NCI-H146 treated with DMSO at 0.1 percent for 48 hours (cell line): Measurements from ENCODE around the gene NKAP.
"Not testable (repeated sequence)": the region's sequence is repeated elsewhere in the genome, so short reads cannot be mapped to it uniquely, and the experiment has no call there.

Source experiments
- DNase-seq: peaks from one replicate; lab custom pipeline; 2025; ENCODE audit not compliant: unreplicated experiment; lab: John Stamatoyannopoulos, UW

Gene NKAP

DNA sequence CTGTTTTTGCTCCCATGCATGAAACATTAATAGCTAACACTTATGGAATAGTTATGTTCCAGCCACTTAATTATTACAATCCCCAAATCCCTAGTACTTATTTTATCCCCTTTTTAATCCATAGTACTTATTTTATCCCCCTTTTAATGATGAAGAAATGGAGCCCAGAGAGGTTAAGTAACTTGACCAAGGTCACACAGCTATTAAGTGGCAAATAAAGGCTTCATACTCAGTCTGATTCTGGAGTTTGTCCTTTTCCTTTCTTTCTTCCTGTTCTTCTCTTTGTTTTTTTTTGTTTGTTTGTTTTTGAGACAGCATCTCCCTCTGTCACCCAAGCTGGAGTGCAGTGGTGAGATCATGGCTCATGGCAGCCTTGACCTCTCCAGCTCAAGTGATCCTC, 2.2 kb downstream of the NKAP start:
- no peak for DNase-seq

DNA sequence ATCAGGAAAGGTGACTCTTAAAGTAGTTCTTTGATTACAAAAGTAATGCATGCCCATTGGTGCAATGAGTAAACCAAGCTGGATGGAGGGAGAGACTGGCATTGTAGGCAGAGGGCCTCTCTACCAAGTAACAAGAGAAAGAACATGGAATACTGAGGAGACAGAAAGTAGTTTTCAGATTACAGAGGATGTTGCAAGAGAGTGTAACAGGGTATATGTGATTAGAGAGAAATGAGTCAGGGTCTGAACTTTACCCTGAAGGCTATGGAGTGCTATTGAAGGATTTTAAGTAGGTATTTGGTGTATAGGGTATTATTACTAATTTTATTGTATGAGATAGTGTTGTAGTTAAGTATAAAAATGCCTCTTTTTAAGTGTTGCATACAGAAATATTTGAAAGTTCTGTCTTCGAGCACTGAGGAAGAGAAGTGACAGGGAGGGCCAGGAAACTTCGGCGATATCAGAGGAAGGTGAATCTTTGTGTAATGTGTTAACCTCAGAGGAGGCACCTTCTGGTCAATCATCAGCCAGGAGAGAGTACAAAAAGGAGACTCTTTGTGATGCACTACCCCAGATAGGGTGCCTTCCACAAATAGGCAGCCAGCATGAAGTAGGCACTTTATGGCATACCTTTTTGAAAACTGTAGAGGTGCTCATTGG, 8.2 kb downstream of the NKAP start:
- no peak for DNase-seq

DNA sequence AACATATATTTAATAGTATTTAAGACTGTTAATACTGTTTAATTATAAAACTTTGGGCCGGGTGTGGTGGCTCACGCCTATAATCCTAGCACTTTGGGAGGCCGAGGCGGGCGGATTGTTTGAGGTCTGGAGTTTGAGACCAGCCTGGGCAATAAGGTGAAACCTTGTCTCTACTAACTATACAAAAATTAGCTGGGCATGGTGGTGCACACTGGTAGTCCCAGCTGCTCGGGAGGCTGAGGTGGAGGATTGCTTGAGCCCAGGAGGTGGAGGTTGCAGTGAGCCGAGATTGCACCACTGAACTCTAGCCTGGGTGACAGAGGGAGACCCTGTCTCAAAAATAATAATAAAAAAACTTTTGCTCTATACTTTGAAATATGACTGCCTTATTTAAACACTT, 21.2 kb downstream of the NKAP start:
- DNase-seq: not testable (repeated sequence)

DNA sequence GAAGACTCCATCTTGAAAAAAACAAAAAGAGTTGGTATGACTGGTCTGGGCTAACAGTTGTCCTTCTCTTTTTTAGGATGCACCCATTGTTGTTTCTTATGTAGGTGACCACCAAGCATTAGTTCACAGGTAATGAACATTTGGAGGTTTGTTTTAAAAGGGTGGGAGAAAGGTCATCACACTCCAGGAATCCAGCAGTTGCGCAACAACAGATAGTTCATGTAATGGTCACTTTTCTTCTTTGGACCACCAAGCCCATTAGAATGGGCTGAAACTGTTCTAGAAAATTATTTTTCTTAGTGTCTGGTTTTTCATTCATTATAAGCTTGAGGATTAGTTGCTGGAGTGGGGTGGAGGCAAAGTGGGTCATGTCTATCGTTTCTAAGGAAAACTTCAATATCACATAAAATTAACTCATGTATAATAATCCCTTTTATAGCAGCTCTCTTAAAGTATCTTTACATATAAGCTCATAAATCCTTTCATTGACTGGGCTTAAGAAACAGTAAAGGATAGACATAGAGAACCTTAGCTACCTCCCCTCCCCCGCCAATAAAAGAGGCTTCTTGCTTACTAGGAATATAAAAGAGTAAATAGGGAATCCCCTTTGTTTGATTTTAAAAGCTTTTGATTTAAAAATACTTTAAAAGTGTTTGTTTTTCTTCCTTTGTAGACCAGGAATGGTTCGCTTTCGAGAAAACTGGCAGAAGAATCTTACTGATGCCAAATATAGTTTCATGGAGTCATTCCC, 23.5 kb downstream of the NKAP start:
- no peak for DNase-seq

DNA sequence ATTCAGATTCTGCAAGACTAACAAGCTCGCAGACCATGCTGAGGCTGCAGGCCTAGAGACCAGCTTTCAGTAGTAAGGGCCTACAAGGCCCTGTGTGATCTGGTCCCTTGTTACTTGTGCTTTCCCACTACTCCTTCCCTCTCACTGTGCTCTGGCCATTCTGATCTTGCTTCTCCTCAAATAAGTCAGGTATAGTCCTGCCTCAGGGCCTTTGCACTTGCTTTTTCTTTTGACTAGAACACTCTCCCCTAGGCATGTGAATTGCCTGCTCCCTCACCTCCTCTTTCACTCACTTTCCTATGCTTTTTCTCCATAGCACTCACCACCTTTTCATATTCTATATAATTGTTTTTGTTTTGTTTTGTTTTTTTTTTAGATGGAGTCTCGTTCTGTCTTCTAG, 25.7 kb downstream of the NKAP start:
- no peak for DNase-seq

DNA sequence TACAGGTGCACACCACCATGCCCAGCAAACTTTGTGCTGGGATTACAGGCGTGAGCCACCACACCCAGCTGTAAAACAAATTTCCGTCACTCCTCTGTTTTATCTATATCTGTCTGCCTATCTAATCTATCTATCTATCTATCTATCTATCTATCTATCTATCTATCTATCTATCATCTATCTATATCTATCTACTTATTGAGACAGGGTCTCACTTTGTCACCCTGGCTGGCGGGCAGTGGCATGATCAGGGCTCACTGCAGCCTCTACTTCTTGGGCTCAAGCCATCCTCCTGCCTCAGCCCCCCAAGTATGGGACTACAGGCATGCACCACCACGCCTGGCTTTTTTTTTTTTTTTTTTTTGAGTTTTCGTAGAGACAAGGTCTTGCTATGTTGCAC, 27.2 kb downstream of the NKAP start:
- DNase-seq: no peak

DNA sequence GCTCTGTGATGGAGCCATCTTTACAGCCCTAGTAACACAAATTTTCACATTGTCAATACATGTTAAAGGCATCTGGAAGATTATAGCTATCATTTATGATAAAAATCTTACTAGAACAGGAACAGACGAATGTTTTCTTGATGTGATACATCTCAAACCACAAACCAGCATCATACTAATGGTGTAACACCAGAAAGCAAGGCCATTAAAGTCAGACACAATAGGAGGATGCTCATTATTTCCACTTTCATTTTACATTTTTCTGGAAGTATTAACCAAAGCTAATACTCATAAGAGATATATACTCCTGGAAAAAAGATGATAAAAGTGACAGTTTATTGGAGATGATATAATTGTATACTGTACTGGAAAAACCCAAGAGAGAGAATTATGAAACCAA, 42.6 kb downstream of the NKAP start:
- DNase-seq: no peak

DNA sequence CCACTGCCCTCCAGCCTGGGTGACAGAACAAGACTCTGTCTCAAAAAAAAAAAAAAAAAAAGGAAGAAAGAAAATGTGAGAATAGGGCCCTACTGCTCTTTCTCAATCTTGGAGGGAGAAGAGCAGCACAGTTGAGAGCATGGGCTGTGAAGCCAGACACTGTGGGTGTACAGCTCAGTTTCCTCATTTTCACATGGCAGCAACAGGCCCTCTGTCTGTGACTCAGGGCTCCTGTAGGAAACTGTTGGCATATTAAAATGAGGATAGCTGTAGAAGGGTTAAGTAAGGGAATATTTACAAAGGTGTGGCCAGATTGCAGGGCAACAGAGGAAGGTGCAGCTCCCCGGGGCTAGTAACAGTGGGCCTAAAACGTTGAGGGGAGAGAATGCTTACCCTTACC, 44.4 kb downstream of the NKAP start:
- DNase-seq: no peak

DNA sequence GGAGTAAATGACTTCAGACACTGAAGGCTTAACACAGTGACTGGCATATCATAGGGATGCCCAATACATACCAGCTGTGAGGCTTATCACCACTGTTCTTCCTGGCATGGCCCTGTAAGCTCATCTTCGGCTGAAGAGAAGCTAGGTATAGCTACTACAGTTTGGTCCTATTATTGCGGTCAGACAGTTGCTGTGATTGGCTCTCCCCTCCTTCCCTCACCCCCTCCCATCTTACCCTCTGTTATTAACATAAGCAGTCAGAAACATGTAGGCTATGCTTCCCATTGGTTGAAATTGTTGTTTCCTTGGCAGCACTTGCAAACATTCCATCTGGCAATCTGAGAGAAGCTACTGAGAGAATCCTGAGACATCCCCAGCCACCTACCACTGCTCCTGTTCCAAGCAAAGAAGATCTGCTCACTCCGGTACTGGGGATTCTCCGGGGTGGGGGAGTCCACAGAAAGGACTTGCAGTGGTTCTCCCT, 47.7 kb downstream of the NKAP start, which contains the start of gene AKAP14:
TSS of gene AKAP14 (plus strand) at position 51 of the 484 bp plus-strand sequence. CDS start 7,331 bp downstream, outside the sequence.
- no peak for DNase-seq

DNA sequence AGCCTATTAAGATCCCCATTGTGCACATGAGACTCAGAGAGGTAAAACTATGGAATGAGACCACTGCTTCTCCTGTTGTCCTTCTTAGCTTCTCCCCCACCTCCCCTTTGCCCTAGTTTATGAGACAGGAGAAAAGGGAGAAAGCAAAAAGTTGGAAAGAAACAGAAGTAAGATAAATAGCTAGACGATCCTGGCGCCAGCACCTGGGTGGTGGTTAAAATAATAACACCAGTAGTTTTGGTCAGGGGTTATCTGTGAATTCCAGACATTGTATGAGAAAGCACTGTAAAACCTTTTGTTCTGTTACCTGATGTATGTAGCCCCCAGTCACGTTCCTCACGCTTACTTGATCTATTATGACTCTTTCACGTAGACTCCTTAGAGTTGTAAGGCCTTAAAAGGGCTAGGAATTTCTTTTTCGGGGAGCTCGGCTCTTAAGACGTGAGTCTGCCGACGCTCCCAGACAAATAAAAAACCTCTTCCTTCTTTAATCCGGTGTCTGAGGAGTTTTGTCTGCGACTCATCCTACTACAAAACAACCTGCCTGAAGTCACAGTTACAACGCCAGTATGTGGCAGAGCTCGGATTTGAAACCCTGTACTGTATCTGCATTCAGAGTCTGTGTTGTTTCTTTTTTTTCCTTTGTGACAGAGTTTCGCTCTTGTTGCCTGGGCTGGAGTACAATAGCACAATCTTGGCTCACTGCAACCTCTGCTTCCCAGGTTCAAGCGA, 51.4 kb downstream of the NKAP start:
- DNase-seq: not testable (repeated sequence)

DNA sequence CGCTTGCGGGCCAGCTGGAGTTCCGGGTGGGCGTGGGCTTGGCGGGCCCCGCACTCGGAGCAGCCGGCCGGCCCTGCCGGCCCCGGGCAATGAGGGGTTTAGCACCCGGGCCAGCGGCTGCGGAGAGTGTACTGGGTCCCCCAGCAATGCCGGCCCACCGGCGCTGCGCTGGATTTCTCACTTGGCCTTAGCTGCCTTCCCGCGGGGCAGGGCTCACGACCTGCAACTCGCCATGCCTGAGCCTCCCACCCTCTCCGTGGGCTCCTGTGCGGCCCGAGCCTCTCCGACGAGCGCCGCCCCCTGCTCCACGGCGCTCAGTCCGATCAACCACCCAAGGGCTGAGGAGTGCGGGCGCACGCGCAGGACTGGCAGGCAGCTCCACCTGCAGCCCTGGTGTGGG, 52.9 kb downstream of the NKAP start:
- DNase-seq: not testable (repeated sequence)

DNA sequence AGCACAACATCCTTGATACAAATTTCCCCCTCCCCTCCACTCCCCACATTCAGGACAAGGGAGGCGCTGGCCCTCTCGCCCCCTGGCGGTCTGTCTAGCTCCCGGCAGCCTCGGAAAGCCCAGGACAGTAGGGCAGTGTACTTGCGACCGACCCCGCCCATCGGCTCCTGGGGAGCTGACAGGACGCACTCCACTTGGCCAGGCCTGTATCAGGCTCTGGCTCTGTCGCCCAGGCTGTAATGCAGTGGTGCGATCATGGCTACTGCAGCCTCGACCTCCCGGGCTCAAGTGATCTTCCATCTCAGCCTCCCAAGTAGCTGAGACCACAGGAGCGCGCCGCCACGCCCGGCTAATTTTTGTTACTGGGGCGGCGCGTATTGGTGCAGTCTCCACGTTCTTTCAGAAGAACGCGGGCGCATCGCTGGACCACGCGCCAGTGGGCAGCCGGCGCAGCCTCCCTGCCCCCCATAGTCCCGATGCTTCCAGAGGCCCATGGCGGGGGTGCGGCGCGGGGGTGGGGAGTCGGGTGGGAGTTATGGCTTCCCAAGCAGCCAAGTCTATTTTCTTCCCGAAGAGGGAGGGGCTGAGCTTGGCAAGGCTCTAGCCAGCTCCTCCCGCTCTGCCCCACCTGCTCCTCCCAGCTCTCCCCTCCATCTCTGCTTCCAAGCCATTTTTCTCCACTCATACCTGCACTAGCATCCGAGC, 55.7 kb downstream of the NKAP start:
- no peak for DNase-seq

DNA sequence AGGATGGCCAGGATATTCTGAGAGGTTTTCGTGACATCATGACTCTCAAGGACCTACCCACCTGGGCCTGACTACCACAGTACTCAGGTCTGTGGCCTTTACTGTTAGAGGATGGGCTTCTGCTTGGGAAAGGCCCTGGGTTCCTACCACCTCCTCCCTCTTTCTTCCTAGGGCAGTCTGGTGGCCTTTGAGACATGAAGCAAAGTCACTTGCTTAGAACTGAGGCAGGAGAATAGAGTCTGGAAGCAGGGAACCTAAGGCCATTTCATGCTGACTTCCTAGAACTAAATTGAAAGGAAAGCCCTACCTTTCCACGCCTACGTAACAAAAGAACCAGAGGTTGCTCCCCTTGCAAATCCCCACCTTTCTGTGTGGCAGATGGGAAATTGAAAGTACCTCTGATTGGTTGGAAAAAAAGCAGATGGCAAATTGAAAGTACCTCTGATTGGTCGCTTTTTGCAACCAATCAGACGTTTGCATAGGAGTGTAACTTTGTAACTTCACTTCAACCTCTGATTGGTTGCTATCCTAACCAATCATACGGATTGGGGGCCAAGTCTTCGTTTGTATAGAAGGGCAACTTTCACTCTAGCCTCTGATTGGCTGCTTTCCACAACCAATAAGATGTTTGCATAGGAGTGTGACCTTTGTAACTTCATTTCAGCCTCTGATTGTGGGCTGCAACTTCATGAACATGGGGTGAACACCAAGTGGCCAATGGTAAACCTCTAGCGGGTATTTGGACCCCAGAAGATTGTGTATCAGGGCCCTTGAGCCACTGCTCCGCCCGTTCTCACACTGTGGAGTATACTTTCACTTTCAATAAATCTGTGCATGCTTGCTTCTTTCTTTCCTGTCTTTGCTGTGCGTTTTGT, 57.8 kb downstream of the NKAP start:
- no peak for DNase-seq

DNA sequence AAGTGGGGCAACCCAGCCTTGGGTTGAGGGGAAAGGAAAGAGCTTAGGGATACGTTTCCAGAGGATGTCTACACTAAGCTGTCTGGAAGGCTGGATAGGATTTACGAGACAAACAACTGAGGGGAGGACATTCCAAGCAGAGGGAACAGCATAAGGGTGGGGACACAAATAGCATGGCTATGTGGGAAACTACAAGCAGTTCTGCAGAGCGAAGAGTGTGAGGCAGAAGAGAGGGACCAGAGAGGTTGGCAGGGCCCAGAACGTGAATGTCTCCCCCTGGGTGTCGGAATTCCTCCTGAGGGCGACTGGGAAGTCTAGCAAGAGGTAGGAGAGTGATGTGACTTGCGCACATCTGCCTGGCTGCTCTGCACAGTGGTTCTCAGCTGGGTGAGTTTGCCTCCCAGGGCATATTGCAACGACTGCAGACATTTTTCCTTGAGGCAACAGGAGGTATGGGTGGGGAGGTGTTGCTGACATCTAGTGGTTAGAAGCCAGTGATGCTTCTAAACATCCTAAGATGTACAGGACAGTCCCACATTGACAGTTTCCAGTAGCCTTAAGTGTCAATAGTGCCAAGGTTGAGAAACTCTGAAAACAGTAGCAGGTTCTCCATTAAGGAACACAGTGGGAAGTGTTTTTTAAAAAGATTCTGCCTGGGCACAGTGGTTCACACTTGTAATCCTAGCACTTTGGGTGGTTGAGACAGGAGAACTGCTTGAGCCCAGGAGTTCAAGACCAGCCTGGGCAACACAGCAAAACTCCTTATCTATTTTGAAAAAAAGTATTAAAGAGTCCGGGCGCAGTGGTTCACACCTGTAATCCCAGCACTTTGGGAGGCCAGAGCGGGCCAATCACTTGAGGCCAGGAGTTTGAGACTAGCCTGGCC, 62.8 kb downstream of the NKAP start:
- no peak for DNase-seq

DNA sequence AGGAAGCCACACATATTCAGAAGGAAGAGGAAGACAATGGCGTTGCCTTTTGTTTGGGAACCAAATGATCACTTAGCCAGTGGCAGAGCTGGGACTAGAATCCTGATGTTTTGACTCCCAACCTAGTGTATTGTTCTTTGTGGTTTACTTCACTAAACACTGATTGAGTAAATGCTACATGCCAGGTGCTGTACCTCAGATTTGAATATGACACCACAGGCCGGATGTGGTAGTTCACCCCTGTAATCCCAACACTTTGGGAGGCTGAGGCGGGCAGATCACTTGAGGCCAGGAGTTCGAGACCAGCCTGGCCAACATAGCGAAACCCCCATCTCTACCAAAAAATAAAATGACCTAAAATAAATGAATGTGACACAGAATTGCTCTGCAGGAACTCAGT, 63.5 kb downstream of the NKAP start:
- no peak for DNase-seq

DNA sequence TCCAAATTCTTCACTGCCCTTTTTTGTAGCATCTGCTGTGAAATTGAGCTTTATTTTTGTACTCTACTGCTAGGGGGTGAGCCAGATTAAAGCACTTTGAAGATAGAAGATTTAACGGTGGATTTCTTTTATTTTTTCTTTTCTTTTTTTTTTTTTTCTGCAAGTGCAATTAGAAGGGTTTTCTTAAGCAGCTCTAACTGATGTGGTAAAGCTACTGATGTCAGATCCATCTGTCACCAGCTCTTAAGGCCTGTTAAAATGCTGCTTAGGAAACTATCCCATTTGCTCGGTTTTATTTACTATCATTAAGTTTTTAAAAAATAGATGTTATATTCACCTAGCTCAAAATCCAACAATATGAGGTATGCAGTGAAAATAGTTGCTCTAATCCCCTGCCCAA, 64.8 kb downstream of the NKAP start:
- no peak for DNase-seq

DNA sequence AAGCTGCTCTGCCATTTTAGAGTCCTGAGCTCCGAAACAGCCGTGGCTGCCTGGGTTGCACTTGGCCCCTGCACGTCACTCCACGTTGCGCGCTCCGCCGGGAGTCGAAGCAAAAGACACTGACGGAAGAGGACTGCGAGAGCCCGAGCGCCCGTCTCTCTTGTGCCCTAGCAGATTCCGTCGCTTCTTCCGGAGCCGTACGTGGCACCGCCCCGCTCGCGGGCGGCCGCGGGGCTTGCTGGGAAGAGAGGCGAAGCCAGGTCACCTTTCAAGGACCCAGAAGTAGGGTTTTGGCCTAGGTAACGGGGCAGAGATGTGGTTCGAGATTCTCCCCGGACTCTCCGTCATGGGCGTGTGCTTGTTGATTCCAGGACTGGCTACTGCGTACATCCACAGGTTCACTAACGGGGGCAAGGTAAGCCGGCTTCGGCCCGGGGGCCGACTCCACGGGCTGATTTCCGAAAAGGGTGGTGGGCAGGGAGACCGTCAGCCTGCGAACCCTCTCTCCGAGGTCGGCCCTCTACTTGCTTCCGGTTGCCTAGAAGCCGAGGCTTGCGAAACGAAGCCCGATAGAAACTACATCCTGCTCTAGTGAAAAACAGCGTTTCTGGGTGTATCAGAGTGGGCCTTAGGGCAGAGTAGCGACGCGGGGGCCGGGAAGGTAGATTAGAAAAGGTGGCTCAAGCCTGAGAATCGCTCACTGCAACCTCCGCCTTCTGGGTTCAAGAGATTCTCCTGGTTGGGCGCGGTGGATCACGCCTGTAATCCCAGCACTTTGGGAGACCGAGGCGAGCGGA, 71.8 kb downstream of the NKAP start, which contains the start of the genes NDUFA1 and RNF113A:
TSS of gene NDUFA1 (plus strand) at position 234 of the 797 bp plus-strand sequence. CDS start at position 314, 80 bp downstream.
TSS of gene RNF113A (minus strand) at position 135 of the 797 bp plus-strand sequence. CDS start at position 15, 120 bp downstream.
- DNase-seq: peak; percentile 74

DNA sequence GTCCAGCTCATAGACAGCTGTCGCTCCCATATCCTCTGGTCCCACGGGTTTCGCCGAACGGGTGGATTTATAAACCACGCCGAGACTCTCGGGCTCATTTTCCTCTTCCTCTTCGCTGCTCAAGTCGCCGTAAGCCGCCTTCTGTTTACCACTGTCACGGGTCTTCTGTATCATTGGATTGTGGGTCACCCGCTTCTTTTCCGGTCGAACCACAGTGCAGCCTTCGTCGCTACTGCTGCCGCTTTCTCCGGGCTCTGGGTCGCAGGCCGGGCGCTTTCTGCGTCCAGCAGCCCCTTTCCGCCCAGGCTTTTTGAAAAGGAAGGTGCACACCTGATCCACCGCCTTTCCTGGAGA, 72.3 kb downstream of the NKAP start:
- DNase-seq: no peak
